Stimulated activated CD8-positive, alpha-beta memory T cell treated with anti-CD3 and anti-CD28 coated beads, Interleukin-12 subunit alpha, Interleukin-12 subunit beta, amount 100 ng/mL, for 24 hours (primary cell): ENCODE measurements around the gene SYT12.
"Not testable (repeated sequence)": the region's sequence is repeated elsewhere in the genome, so short reads cannot be mapped to it uniquely, and the experiment has no call there.

Source experiments
- DNase-seq: peaks from one replicate; pipeline ENCODE4 v3.0.0-alpha.2; 2020; ENCODE audit errors: extremely low read depth

Gene SYT12

DNA sequence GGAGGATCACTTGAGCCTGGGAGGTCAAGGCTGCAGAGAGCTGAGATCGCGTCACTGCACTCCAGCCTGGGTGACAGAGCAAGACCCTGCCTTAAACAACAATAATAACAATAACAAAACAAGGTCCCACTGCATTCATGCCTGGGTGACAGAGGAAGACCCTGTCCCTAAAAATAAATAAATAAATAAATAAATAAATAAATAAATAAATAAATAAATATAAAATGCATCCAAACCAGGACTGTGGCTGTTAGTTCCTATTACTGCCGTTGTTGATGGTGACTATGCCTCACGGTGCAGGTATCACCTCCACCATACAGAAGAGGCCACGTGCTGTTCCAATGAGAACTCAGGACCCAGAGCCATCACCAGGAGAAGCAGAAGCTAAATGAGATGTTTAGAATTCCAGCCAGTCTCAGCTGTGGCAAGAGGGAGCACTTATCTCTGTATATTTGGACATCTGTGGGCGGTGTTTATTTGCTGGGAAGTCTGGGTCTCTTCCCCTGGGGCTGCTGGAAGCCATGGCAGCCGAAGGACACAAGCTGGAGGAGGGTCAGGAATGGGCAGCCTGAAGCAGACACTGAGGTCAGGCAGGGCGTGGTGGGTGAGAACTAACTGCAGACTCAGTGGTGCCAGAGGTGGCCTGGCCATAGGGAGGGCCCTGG is 26.2 kb upstream of the SYT12 start:
- no peak for DNase-seq

DNA sequence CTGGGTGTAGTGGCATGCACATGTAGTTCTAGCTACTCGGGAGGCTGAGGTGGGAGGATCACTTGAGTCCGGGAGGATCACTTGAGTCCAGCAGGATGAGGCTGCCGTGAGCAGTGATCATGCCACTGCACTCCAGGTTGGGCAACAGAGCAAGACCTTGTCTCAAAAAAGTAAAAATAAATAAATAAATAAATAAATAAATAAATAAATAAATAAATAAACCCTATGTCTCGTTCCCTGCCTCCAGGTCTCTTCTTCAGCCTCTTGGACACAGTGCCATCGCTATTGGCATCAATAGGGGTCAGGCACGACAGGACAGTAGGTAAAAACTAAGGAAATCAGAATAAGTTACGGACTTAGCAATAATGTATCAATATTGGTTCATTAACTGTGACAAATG is 23.4 kb upstream of the SYT12 start:
- DNase-seq: no peak

DNA sequence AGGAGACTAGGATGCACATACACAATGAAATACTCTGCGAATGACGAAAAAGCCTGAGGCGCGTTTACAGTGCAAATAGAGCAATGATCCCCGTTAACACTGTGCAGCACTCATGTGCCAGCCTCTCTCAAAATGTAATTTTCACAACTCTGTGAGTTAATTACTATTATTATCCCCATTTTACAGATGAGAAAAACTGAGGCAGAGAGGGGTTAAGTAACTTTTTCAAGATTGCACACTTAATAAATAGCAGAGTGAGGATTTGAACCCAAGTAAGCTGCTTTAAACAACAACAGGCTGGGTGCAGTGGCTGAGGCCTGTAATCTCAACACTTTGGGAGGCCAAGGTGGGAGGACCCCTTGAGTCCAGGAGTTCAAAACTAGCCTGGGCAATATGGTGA is 21.6 kb upstream of the SYT12 start:
- no peak for DNase-seq

DNA sequence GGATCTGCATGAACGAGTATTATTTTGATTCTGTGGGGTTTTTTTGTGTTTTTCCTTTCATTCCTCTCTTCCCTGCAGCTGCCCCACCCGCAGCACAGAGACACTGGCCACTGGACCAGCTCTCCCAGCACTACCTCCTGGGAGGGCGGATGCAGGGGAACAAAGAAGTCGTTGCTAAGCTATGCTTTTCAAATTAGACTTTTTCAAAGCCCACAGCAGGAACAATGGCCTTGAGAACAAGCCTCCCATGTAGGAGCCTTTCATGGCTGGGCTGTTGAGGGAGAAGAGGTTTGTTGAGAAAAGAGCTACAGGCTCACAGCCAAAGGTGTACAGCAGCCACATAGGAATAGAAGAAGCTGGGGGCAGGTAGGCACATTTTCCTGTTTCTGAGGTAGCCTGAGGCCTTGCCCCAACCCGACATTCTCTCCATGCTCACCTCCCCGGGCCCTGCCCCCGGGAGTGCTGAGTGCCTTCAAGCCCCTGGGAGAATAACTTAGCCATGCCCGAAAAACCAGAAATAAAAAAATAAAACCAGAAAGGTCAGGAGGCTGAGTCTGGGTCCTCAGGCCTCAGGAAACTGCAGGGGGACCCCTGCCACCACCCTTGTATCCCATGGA is 20.5 kb upstream of the SYT12 start:
- DNase-seq: no peak

DNA sequence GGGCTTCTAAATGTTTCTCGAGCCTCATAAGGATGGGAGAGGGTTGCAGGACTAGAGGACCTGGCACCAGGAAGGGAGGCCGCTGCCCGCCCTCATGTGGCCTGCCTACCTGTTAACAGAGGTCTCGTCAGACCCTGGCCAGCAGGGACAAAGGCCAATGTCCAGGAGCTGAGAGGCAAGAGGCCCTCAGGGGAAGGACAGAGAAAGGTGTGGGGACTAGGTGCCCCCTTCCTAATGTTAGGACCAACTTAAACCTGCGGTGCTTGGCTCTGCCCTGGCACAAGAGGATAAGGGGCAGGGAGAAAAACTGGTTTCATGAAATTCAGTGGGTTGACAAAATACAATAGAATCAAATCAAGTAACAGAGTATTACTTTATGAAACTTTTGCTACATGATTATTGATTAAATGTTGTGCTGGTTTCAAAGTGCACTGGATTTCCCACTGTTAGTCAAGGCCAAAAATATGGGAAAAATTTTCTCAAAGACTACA is 20.0 kb upstream of the SYT12 start:
- no peak for DNase-seq

DNA sequence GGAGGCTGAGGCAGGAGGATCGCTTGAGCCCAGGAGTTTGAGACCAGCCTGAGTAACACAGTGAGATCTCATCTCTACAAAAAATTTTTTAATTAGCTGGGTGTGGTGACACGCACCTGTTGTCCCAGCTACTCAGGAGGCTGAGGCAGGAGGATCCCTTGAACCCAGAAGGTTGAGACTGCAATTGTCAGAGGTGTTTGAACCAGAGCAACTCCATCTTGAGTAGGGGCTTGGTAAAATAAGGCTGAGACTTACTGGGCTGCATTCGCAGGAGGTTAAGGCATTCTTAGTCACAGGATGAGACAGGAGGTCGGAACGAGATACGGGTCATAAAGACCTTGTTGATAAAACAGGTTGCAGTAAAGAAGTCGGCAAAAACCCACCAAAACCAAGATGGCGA is 17.7 kb upstream of the SYT12 start:
- DNase-seq: not testable (repeated sequence)

DNA sequence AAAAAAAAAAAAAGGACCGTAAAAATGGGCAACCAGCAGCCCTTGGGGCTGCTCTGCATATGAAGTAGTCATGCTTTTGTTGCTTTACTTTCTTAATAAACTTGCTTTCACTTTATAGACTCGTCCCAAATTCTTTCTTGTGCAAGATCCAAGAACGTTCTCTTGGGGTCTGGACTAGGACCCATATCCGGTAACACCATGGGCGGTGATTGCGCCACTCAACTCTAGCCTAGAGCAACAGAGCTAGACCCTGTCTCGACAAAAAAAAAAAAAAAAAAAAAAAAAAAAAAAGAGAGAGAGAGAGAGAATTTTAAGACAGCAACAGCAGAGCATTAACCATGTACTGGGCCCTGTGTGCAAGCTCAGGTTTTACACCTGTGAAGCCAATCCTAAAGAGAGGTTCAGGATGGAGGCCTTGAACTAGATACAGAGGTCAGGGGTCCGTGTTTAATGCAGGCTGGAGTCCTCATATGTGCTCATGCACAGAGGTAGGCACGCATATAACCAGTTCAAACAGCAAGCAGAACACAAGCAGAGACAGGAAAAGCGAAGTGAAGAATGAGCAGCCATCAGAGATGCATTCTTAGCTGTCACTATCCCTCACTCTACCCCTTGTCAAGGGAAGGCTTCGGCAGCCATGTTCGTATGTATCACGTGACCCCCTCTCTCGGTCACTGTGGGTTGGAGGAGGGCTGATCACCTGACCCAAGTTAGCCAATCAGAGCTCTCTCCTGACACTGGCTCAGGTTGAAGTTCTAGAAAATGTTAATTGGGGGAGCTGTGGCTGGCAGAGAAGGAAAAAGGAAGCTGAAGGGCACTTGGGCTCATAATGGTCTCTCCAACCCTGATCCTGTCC is 16.7 kb upstream of the SYT12 start:
- DNase-seq: no peak

DNA sequence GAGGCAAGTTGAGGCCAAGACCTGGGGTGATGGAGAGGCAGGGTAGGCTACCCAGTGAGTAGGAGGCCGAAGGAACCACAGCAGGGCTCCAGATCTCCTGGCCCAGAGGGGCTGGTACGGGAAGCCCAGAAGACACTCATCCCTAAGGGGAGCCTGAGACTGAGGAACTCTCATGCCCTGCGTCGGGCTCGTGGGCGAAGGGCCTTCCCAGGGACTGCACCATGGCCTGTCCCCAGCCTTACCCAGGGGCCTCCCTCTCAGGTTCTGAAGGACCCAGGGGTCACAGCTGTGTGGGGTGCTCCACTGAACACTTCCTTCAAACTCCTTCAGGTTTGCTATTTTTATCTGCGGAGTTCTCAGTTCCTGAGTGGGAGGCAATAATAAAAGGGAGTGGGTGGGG is 15.8 kb upstream of the SYT12 start:
- no peak for DNase-seq

DNA sequence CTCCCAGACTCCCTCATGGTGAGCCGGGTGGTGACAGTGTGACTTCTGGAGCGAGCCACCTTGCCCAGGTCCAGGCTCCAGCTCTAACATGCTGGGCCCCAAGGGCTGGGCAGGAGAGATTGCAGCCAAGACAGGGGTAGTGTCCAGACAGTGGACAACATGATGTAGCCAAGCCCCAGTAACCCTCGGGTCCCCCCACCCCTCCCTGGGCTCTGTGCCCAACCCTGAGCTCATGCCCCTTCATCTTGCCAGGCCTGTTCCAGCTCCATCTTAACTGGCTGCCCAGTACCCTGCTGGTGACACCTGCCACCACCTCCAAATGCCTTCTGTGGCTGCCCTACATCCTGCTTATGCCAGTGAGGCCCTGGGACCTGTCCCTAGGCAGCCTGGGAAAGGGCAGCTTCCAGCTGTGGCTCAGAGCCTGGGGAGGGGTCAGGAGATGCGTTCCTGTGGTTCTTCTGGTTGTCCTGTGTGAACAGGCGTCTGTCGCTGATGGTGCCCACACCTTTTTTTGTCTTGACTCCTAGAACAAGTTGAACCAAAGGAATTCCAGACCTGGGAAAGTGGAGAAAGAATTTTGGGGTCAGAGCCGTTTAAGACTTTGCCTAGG is 12.5 kb upstream of the SYT12 start:
- DNase-seq: no peak

DNA sequence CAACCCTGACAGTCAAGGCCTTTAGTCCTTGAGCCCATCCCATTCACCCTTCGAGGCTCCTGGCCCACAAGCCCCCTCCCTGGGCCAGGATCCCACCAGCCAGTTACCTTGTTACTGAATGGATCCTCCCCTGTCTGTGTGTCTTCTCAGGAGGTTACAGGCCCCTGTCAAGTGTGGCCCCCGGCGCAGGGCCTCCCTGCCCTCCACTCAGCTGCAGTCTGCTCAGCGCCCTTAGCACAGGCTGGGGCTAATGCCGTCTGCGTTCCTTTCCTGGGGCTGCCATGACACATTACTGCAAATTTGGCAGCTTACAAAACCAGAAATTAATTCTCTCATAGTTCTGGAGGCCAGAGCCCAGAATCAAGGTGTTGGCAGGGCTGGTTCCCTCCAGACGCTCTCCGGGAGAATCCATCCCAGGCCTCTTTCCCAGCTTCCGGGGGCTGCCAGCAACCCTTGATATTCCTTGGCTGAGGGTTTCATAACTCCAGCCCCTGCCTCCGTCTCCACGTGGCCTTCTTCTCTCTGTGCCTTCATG is 9.4 kb upstream of the SYT12 start:
- DNase-seq: no peak

DNA sequence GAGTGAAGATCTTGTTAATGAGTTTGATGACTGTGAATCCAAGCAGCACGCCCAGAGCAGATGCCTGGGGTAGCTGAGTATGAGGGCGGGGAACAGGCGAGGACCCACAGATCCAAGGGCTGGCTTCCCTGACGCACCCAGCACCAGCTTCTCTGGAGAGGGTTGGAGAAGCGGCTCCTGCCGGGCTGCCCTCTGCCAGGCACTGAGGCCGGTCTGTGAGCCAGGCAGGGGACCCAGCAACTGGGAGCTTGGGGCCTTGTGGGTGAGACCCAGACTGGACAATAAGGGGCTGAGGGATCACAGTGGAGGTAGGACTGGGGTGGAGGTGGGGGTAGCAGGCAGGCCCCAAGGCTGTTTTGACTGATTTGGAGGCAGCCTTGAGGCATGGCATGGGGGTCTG is 8.6 kb upstream of the SYT12 start:
- no peak for DNase-seq

DNA sequence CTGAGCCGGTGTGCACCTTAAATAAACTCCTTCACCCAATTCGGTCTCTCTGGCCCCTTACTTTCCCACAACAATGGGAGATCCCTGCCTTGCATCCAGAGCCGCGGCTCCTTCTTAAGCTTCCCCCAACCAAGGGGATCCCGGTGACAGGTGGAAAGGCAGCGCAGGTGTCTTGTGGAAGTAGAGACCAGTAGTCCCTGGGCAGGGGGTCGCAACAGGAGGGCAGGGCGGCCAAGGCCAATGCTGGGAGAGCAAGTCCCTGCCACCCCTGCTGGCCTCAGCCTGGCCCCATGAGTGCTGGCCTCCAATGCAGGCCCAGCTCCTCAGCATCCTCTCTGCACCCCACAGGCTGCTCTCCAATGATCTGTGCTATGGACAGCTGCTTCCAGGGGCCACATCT is 7.9 kb upstream of the SYT12 start:
- no peak for DNase-seq

DNA sequence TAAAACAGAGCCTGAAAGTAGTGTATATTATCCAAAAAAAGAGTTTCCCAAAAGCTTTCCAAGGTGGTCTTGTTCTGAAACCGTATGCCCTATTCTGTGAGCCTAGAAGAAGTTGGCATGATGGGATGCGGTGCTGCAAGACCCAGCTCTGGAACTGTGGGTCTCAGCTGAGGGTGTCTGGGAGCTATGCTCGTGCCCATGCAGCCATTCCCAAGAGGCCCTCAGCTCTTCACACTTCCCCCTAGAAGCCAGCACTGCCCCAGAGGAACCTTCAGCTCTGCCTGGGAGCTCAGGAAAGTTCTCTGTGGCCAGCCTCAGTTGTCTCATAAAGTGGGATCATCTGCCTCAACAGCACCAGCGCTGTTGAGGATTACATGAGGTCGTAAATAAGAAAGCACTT is 6.4 kb upstream of the SYT12 start:
- no peak for DNase-seq

DNA sequence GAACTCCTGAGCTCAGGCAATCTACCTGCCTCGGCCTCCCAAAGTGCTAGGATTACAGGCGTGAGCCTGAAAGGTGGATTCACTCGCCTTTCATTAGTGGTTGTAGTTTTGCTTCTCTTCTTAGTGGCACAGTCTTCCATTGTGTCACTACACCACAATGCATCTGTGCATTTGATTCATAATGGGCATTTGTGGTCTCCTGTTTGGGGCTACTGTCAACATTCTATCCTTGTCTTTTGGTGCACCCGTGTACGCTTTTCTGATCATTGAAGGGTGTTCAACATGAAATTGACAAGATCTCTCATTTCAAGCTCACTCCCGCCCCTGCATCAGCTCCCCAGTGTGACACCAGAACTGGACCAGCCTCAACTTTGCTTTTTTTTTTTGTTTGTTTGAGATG is 2.0 kb upstream of the SYT12 start:
- no peak for DNase-seq

DNA sequence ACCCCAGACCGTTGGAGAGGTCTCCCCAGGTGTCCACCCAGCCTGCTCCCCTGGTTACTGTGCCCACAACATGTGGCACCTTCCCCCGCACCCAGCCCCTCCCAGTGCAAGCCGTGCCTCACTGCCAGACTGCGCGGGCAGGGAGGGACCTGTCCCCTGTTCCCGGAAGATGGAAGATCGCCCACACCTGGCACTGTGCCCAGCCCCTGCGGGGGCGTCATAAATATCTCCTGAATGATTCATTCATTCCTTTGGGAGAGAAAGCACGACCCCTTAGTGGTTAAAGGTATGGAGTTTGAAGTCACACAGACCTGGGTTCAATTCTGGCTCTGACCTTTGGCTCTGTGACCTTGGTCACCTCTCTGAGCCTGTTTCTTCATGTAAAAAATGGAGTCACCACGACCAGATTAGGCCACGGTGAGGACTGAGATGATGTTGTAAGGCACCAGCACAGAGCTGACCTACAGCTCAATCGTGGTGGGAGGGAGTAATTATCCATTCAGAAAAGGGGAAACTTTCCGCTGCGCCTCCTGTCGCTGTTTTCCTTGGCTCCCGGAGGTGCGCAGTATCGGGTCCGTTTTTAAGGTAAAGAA is 497 bp upstream of the SYT12 start:
- DNase-seq: no peak

DNA sequence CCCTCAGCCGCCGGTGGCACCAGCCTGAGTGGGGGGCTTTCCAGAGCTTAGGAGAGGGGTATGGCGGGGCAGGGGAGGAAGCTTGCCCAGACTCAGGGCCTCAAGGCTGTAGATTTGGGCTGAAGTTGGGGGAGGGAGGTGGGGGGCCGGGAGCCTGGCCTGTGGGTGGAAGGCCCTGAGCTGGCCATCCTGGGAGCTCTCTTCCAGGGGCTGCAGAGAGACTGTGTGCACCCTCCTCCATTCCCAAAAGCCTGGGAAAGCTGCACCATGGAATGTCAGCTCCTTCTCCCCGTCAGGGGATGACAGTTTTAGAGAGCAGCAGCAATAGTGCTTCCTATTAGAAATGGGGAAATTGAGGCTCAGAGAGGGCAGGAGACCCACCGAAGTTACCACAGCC is 1.0 kb downstream of the SYT12 start:
- DNase-seq: no peak

DNA sequence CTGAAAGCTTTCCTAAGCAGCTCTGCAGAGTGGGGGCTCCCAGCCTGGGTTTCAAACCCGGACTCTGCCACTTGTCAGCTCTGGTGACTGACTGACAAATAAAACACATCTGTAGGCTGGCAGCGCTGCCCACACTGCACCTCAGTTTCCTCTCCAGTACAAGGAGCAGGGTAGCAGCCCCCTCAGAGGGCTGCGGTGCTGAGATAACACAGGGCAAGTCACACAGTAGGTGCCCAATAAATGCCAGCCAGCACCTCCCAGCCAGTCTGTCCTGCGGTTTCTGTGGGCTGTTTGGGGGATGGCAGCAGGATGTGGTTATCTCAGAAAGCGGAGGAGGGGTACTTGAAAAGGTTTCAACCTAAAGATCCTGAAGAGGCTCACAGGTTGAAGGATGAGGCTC is 1.5 kb downstream of the SYT12 start:
- DNase-seq: no peak

DNA sequence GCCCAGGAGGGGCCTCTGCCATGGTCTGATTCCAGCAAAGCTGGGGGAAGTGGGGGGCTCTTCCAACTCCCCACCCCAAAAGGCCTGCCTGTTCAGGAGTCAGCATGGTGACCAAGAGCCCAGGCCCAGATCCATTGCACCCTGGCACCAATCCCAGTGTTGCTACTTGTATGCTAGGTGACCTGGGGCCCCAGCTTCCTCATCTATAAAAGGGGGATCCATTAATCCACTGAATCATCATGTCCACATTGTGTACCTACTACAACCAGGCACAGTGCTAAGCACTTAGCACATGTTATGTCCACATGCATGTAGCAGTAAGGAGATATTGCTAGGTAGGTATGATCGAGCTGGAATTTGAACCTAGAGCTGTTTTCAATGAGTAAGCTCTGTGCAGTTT is 2.0 kb downstream of the SYT12 start:
- no peak for DNase-seq

DNA sequence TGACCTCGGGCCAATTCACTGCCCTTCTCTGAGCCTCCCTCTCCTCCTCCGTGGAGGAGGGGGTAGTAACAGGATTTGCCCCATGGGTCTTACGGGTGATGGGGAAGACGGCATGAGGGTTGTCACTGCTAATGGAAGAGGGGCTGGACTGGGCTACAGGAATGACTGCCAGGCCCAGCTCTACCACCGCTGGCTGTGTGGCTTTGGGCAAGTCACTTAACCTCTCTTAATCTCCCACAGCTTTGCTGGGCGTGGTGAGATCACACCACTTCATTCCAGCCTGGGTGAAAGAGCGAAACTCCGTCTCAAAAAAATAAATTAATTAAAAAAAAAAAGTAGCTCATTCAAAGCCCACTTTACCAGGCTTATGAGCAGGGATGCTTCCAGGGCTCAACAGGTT is 2.8 kb downstream of the SYT12 start:
- no peak for DNase-seq

DNA sequence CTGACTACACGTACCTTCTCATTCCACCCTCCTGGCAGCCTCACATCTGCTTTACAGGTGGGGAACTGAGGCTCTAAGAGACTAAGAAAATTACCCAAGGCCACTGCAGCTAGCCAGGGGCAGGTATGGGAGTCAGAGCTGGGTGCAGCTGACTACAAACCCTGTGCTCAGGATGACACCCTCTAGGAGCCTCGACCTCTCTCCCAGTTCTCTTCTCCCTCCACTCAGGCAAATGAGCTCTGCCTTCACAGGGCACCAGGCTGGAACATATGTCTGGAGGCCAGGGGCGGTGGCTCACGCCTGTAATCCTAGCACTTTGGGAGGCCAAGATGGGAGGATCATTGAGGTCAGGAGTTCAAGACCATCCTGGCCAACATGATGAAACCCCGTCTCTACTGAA is 4.0 kb downstream of the SYT12 start:
- DNase-seq: no peak

DNA sequence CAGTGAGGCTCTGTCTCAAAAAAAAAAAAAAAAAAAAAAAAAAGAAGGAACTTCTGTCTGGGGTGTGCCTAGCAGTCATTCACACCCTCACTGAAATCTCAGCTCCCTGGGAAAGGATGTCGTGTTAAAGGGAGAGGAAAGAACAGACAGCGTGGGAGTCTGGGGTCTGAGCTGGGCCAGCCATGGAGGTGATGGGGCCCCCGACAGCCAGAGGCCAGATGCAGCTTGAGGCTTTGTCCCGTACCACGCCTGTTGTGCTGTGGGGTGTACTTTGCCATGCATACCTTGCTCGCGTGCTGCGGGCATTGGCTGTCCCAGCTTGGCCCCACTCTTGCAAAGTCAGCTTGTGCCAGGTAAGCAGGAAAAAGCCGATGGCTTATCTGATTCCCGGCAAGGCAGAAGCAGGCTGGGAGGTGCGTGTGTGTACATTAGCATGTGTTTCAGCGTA is 4.6 kb downstream of the SYT12 start:
- no peak for DNase-seq
